ENCODE data around the gene ADCY5.

ADCY5 gene

DNA sequence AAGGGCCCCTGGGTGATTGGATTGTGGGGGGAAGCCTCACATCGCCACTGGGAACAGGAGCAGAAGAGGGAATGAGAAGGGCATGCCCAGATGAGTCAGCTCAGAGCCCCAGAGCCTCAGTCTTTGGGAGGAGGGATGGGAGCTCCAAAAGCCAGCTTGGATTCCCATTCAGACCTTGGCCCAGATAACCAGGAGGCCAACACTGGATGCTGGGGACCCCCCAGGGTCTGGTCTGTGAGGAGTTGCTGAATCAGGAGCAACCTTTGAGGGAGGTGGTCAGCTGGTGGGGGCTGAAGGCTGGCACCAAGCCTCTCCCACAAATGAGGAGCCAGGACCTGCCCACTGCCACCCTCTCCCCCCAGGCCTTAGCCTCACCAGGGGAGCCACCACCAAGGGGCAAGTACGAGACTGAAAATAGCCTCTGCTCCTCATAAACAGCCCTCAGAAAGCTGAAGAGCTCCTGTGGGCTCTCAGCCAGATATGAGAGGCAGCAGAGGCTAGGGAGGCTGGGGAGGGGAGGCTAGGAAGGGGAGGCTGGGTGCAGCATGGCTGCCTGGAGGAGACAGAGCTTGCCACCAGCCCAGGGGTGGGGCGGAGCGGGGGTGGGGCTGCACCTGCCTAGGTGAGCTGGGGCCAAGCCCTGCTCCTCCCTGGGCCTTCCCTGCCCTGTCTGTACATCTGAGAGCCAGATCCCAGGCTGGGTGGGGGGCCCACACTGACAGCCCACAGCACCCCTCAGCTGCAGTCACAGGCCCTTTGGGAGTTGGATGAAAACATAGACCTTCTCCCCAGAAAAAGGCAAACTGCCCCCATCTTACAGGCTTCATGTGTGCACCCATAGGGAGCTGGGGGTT lies 147.3 kb downstream of the ADCY5 start:
- no peak for DNase-seq (ENCODE audit: low read depth in 3 of 3)

GRCh38 chr3:123300583-123300982 lies 148.3 kb downstream of the ADCY5 start:
- DNase-seq (ENCODE audit: low read depth in 3 of 3): no peak

DNA sequence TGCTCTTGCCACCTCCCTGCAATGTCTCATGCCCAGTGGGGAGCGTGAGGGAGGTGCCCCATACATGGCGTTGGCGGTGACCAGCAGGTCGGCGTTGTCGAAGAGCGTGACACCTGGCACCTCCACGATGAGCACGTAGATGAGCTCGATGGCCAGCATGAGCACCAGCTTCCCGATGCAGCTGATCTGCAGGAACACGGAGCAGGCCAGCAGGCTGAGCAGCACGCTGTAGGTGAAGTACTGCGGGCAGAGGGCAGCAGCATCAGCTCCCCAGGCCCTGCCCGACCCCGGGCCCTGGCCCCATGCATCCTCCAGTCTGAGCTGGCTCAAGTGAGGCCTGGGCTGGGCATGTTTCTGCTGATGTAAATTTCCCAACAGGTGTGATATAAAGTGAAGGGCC lies 148.8 kb downstream of the ADCY5 start:
- no peak for DNase-seq (ENCODE audit: low read depth in 3 of 3)

DNA sequence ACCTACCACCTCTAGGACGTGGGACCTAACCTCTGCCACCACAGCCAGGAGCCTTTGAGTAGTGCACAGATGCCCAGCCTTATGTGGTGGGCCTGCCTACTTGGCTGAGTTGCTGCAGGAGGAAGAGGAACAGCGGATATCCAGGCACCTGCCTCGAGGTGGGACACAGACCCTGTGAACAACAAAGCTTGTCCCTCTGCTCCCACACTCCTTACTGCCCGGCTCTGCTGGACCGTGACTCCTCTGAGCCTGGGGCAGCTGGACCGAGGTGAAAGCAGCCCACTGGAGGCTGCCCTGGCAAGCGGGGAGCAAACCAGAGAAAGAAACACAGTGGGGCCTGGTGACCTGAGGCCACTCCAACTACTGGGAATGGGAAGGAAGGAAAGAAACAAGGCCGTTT lies 149.3 kb downstream of the ADCY5 start:
- no peak for DNase-seq (ENCODE audit: low read depth in 3 of 3)

GRCh38 chr3:123298903-123299302 lies 150.0 kb downstream of the ADCY5 start:
- DNase-seq (ENCODE audit: low read depth in 3 of 3): no peak

GRCh38 chr3:123297627-123297899 lies 151.3 kb downstream of the ADCY5 start:
- no peak for DNase-seq (ENCODE audit: low read depth in 3 of 3)

DNA sequence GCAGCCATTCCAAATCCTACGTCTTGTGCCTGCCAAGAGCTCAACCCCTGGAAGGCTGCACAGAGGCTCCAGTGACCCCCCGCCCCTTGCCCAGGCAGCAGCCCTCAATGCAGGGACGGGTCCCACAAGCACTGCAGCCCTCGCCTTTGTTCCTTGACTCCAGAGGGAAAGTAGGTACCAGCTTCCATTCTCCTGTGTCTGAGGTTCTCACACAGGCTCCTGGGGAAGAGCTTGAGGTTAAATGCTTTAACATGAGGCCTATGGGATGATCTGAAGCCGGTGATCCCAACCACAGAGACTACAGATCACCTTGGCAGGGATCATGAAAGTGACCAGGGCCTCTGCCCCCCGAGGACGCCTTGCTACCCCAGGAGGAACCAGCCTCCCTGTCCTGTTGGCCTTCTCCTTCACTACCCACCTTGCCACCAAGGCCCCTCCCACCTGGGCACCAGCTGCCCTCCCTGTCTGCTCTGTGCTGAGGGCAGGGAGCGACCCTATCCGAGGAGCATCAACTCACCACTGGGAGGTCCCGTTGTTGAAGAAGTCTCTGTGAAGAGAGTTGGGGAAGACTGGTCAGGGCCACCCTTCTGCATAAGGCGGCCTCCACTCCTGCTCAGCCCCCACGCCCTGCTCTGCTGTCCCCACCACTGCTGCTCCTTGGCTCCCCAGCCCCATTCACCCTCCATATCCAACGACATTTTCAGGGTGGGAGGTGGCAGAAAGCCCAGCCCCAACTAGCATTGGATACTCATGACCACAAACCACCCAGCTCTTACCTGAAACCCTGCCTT lies 151.9 kb downstream of the ADCY5 start:
- no peak for DNase-seq (ENCODE audit: low read depth in 3 of 3)

DNA sequence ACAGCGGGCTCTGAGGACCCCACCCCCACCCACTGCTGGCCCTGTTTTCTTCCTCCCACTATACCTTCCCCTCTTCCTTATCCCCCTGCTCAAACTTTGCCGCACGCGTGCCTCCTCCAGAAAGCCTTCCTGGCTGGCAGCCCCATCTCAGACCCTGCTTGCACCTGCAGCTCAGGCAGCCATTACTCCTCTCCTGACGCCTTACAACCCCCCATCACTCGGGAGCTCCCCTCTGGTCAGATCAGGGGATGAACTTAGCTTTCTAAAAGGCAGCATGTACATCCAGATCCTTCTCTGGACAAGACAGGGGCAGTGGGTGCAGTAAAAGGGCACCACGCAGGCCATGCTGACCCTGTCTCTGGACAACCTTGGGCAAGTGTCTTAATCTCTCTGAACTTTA lies 152.6 kb downstream of the ADCY5 start:
- no peak for DNase-seq (ENCODE audit: low read depth in 3 of 3)

GRCh38 chr3:123295901-123296250 lies 153.0 kb downstream of the ADCY5 start:
- DNase-seq (ENCODE audit: low read depth in 3 of 3): no peak

DNA sequence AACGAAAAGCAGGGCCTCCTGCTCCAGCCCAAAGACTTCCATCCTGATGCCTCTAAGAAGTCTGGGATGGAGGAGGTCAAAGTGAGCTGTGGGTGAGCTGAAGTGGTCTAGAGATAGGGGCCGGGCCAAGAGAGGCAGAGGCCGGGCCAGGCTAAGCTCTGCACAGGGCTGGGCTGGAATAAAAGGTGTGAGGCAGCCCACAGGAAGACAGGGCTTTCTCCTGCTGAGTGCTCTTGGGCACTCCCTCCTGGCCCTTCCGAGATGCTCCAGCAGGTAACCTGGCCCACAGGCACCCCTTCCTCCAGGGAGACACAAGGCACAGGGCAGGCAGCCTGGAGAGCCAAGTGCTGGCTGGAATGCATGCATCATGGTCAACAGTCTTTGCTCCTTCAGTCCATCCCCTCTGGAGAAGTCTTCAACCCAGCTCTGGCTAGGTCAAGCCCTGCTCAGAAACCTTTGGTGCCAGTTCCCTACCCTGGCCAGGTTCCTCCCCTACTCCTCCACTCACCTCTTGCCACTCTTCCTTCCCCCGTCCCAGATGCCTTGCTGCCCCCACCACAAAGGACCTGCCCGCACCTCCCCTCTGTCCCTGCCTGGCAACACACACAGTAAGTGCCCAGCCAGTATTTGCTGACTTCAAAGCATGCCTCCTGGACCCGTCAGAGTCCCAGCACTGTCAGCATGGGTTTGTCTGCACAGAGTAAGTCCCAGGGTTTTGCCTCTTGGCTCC lies 153.6 kb downstream of the ADCY5 start:
- no peak for DNase-seq (ENCODE audit: low read depth in 3 of 3)

DNA sequence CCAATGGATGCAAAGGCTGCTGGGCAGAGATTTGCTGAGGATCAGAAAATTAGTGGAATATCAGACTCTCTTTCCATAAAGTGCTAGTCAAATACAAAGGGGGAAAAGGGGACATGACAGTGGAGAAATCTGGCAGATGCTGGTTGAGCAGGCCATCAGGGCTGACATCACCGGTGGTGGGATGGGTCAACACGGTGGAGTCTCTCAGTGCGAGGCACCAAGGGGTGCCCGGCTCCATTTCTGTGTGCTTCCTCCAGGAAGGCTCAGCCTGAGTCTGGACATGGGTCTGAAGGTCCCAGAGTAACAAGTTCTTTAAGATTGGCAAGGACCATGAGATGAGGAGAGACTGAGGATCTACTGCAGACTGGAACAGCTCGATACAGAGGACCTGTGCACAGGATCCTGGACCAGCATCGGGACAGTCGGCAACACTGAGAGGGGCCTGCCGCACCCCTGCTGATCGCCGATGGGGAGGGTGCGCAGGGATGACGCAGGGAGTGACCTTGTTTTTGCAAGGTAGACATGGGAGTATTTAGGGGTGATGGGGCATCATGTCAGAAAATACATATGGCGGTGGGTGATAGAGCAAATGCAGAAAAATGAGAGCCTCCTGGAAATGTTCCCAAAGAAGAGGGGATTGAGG lies 154.5 kb downstream of the ADCY5 start:
- DNase-seq (ENCODE audit: low read depth in 3 of 3): no peak

GRCh38 chr3:123292321-123293310 lies 156.3 kb downstream of the ADCY5 start:
- DNase-seq (ENCODE audit: low read depth in 3 of 3): no peak

GRCh38 chr3:123291404-123291803 lies 157.5 kb downstream of the ADCY5 start:
- DNase-seq (ENCODE audit: low read depth in 3 of 3): no peak

DNA sequence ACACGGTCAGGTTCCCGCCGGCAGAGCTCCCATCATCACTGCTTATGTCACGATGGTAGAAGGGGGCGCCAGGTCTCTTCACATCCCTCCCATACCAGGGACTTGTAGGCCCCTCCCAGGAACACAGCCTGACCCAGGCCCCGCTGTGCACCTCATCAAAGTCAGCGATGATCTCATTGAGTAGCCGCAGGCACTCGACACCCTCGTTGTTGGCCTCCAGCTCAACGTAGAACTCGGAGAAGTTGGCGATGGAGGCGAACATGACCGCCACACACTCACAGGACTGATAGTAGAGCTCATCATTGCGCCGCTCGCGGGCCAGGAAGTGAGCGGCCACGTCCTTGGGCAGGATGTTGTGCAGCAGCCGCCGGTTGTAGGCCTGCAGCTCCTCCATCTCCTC lies 157.9 kb downstream of the ADCY5 start:
- no peak for DNase-seq (ENCODE audit: low read depth in 3 of 3)

DNA sequence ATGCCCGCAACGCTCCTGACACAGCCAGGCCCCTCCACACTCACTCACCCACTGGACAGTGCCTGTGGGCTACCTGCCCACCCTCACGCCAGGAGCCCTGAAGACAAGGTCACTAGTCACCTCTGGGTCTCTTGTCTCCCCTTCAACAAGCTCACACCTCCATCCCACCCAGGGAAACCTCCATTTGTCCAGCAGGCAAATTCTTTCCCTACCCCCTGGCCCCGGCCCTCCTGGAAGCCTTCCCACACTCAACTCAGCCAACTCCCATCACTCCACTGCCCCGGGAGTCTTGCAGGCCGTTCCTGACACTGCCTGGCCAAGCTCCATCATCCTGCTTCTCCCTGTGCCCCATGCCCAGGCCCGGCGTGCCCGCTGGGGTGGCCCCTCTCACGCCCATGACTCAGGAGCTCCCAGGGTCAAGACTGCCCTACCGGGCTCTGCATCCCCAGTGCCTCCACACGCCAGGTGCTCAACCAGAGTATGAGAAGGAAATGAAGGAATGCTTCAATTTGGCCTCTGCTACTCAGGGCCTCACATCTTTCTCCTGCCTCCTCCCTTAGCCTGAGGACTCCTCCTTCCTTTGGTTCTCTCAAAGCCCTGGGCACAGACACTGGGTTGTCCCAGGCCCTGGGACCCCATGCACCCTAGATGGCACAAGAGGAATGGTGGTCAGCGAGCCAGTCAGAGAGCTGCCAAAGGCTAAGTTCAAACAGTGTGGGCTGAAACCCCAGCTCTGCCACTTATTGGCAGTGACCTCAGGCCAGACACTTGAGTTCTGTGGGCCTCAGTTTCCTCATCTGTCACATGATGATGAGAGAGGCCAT lies 158.6 kb downstream of the ADCY5 start:
- no peak for DNase-seq (ENCODE audit: low read depth in 3 of 3)

DNA sequence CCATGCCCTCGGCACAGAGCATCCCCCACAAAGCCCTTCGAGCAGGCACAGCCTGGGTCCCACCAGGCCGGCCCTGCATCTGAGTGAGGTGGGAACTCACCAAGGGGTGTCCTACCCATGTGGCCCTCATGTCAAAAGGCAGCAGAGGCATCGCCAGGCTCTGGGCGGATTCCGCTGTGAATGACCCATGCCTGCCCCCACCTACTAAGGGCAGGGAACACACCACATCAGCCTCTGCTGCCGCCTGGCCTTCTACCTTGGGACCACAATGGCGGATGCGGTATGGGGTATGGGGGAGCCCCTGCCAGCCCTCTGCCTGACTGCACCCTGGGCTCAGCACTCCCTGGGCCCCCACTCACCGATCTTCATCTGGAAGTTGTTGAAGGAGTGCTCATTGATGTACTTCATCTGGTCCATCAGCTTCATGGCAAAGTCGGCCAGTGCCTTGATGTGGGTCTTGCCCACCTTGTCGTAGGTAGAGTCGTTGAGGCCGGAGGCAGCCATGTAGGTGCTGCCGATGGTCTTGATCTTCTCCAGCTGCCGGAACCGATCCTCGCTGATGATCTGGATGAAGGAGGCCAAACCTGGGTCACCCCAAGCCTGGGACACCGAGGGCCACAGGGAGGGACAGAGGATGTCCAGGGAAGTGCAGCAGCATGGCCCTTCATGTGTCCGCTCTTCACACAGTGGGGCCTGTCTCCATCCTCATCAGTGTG lies 159.3 kb downstream of the ADCY5 start:
- DNase-seq (ENCODE audit: low read depth in 3 of 3): no peak

GRCh38 chr3:123287962-123288302 lies 161.0 kb downstream of the ADCY5 start:
- DNase-seq (ENCODE audit: low read depth in 3 of 3): no peak

GRCh38 chr3:123287051-123287961 lies 161.6 kb downstream of the ADCY5 start:
- no peak for DNase-seq (ENCODE audit: low read depth in 3 of 3)

Measured in stimulated activated CD4-positive, alpha-beta T cell treated with anti-CD3 and anti-CD28 coated beads, TNF-alpha, amount 100 ng/mL, for 24 hours (primary cell).